HFF-Myc (cell line): Measurements from ENCODE around the gene NT5DC2.

Experiments
- DNase-seq: peaks from one replicate; pipeline ENCODE4 v3.0.0-alpha.2; 2011; ENCODE audit warnings: low read depth; ENCODE audit errors: extremely low read depth
- H3K4me3 ChIP-seq: replicated peaks from 2 replicates; pipeline ENCODE4 v1.5.1; 2011; ENCODE audit warnings: low read depth, mild to moderate bottlenecking, control low read depth, low read length
- TF ChIP-seq, protein P1 (sequence below): IDR thresholded peaks from 2 replicates; pipeline ENCODE4 v1.5.1; 2012; ENCODE audit warnings: mild to moderate bottlenecking, low read depth, low read length, control low read depth; ENCODE audit errors: missing control alignments

Gene NT5DC2

DNA sequence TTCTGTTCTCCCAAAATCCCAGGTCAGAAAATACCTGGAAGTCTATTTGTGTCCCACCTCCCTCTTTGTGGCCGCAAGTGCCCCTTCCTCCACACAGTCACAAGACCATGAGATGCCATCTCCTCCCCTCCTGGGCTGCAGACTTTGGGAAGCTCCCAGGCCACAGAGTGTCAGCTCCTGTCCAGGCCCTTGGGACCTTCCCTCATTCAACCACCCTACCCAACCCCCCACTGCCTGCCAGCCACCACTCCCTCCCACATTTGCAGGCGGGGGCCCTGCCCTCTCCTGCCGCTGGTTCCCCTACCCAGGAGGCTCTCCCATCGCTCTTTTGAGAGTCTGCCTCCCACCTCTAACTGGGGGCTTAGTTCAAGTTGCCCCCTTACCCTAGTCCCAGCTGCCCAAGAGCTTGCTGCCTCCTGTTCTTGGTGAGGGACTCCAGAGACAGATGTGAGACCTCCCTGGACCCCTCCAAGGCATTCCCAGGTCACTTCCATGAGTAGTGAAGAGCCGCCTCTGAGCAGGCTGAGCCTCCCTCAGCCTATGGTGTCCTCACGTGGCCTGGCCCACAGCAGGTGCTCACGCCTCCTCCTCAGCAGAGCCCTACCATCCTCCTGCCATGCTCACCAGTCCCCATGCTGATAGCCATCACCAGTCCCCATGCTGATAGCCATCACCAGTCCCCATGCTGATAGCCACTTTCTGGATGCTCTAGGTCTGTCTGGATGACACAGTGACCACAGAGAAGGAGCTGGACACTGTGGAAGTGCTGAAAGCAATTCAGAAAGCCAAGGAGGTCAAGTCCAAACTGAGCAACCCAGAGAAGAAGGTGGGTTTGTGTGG is 54.4 kb downstream of the NT5DC2 start:
- DNase-seq, result no peak
- TF ChIP-seq, protein P1, sequence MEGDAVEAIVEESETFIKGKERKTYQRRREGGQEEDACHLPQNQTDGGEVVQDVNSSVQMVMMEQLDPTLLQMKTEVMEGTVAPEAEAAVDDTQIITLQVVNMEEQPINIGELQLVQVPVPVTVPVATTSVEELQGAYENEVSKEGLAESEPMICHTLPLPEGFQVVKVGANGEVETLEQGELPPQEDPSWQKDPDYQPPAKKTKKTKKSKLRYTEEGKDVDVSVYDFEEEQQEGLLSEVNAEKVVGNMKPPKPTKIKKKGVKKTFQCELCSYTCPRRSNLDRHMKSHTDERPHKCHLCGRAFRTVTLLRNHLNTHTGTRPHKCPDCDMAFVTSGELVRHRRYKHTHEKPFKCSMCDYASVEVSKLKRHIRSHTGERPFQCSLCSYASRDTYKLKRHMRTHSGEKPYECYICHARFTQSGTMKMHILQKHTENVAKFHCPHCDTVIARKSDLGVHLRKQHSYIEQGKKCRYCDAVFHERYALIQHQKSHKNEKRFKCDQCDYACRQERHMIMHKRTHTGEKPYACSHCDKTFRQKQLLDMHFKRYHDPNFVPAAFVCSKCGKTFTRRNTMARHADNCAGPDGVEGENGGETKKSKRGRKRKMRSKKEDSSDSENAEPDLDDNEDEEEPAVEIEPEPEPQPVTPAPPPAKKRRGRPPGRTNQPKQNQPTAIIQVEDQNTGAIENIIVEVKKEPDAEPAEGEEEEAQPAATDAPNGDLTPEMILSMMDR, result no peak
- no peak overlapping the region for H3K4me3 ChIP-seq

DNA sequence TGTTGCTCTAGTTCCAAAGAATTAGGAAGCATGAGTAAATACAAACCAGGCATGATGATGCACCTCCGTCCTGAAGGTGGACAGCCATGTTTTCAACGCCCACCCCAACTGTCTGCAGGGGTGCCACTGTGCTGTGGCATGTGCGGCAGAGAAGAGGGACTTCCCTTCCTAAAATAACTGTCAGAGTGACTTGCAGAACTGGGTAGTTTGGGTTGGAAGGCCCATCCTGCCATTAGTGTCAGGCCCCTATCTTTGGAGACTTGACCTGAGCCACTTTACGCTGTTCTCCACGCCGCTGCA is 55.9 kb downstream of the NT5DC2 start:
- DNase-seq, result no peak
- no peak overlapping the region for H3K4me3 ChIP-seq
- TF ChIP-seq, protein P1, result no peak

DNA sequence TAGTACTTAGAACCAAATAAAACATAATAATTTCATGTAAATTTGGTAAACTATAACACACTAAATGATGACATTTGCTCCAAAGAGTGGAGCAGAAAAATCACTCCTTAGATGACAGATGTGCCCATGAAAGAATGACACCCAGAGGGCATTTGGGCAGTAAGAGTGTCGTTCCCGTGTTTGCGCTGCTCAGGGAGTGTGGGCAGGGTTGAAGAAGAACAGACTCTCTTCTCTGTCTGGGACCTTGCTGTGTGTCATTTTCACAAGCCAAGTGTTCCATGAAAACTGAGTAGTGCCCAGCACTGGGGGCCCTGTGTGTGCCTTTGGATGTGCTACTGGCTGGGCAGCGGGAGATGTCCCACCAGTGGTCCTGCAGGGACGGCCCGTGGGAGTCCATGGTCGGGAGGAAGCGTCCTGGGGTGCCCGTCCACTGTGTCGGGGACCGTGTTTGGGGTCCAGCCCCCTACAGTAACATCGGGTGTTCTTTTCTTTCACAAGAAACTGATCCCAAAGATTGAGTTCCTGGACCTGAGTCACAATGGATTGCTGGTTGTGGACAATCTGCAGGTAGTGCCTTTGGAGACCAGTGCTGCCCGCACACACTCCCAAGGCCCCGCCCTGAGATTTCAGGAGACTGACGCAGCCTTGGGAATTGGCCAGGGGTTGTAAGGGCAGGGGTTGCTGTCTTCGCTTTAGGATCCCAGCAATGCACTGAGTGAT is 56.4 kb downstream of the NT5DC2 start:
- TF ChIP-seq, protein P1, result no peak
- DNase-seq, result no peak
- H3K4me3 ChIP-seq, result no peak overlapping the region
